SK-N-SH treated with all-trans-retinoic acid at 6 μM for 48 hours (cell line): ENCODE results near the gene LGALS7B.

Experiments used
- ARNTL ChIP-seq: fragments of 450-650 bp; formaldehyde crosslinking; IDR thresholded peaks from 2 replicates; pipeline ENCODE4 v1.5.0; 2020; ENCODE audit warnings: low read depth, mild to moderate bottlenecking, moderate library complexity, borderline replicate concordance
- BACH2 ChIP-seq: fragments of 250-450 bp; sonication (Bioruptor Pico); IDR thresholded peaks from 2 replicates; pipeline ENCODE4 v1.9.0; 2021; ENCODE audit warnings: mild to moderate bottlenecking, borderline replicate concordance
- OSR1 ChIP-seq: fragments of 250-450 bp; sonication (Bioruptor Pico); IDR thresholded peaks from 2 replicates; pipeline ENCODE4 v1.8.0; 2022; ENCODE audit warnings: moderate library complexity, mild to moderate bottlenecking, inconsistent platforms
- ZC3H10 ChIP-seq: fragments of 250-450 bp; sonication (Bioruptor Pico); IDR thresholded peaks from 2 replicates; pipeline ENCODE4 v1.5.1; 2021; ENCODE audit warnings: mild to moderate bottlenecking, moderate library complexity
- ZFP3 ChIP-seq: fragments of 250-450 bp; sonication (Bioruptor Pico); IDR thresholded peaks from 2 replicates; pipeline ENCODE4 v1.5.0; 2020; ENCODE audit warnings: mild to moderate bottlenecking, moderate library complexity
- ZNF565 ChIP-seq: fragments of 450-650 bp; formaldehyde crosslinking; conservative IDR thresholded peaks from 2 replicates; pipeline ENCODE4 v1.5.0; 2020; ENCODE audit warnings: low read depth, mild to moderate bottlenecking, moderate library complexity
- TF ChIP-seq, protein P1 (sequence below): fragments of 250-450 bp; sonication (Bioruptor Pico); IDR thresholded peaks from 2 replicates; pipeline ENCODE4 v1.8.0; 2020; ENCODE audit warnings: mild to moderate bottlenecking, moderate library complexity, borderline replicate concordance

DNA sequence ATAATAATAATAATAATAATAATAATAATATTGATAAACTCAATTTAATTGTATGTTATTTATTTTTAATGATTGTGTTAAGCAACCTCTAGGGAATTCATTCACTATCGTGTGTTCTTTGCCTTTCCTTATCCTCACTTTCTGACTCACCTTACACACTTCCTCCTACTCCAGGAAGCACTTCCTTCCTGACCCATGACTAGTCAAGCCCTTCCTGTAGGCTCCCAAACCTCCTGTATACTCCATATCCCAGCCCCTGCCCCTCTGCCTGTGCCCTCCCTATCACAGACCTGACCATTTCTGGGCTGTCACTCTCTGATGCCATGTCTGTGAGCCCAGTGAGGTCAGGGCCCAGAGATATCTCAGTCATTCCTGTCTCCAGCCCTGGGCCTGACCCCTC lies 16.2 kb downstream of the LGALS7B start:
- TF ChIP-seq BACH2 (CRISPR knock-in tag) (no peak), OSR1 (CRISPR knock-in tag) (no peak), ARNTL (CRISPR knock-in tag) (no peak), ZNF565 (no peak), ZC3H10 (no peak), ZFP3 (no peak)
- TF ChIP-seq, protein P1, sequence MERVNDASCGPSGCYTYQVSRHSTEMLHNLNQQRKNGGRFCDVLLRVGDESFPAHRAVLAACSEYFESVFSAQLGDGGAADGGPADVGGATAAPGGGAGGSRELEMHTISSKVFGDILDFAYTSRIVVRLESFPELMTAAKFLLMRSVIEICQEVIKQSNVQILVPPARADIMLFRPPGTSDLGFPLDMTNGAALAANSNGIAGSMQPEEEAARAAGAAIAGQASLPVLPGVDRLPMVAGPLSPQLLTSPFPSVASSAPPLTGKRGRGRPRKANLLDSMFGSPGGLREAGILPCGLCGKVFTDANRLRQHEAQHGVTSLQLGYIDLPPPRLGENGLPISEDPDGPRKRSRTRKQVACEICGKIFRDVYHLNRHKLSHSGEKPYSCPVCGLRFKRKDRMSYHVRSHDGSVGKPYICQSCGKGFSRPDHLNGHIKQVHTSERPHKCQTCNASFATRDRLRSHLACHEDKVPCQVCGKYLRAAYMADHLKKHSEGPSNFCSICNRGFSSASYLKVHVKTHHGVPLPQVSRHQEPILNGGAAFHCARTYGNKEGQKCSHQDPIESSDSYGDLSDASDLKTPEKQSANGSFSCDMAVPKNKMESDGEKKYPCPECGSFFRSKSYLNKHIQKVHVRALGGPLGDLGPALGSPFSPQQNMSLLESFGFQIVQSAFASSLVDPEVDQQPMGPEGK (CRISPR knock-in tag): no peak
